Lower leg skin (tissue), 3 donors: Measurements from ENCODE around the gene TP63.

Experiments
- CTCF ChIP-seq, 3 donors: fragments of 450-650 bp; IDR thresholded peaks; one replicate each; pipeline ENCODE4 v1.5.1; 2016; ENCODE audit warnings: antibody characterized with exemption in 3 of 3, mild to moderate bottlenecking in 3 of 3, moderate library complexity in 2 of 3
- POLR2A ChIP-seq, 2 donors: fragments of 450-650 bp; IDR thresholded peaks; one replicate each; pipeline ENCODE4 v1.6.1; 2016 to 2017; ENCODE audit warnings: antibody characterized with exemption in 2 of 2, mild to moderate bottlenecking in 1 of 2, moderate library complexity in 1 of 2

- TF ChIP-seq CTCF (IDR thresholded peaks at IDR 0.05) (no peak), POLR2A (IDR thresholded peaks at IDR 0.05) (no peak)
These were observed 46.5 kb upstream of the TP63 start for GRCh38 chr3:189584645-189585044.
